ENCODE measurements around the gene OR1I1. TPM values are rescaled to one million over a fixed set of nuclear protein-coding genes. Genes with fewer than 3 reads are reported as not detected.
"Not testable (repeated sequence)": the region's sequence is repeated elsewhere in the genome, so short reads cannot be mapped to it uniquely, and the experiment has no call there.

Gene OR1I1
- total and polyA plus RNA-seq, 2 donors: 0.05 TPM; not detected in 1

DNA sequence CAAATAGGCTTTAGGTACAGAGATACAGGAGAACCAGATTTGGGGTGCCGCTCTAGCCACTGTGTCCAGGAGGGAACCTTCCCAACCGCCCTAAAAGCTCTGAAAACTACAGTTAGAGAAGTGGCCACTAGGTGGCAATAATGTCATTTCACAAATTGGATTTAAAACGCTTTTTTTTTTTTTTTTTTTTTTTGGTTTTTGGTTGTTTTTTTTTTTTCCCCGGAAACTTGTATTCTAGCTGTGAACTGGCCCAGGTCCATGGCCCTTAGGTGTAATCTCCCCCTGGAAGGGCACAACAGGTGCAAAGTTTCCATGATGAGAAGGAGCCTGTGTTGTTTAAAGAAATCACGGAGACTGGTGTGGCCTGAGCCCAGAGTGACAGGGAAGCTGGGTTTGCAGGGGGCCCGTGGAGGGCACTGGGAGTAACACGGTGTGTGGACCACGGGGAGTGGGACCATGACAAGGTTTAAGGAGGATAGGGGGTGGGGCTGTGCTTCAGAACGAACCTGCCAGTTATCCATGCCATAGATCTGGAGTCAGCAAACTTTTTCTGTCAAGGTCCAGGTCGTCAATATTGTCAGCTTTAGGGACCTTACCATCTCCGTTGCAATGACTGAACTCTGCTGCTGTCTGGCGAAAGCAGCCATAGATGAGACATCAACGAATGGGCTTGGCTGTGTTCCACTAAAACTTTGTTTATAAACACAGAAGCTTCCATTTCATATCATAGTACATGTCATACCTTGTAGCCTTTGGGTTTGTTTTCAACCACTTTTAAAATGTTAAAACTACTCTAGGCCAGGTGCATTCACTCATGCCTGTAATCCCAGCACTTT is 10.1 kb downstream of the OR1I1 start:
- Histone ChIP-seq H3K4me1 (ENCODE audit: control insufficient read depth in 2 of 2, insufficient read depth in 2 of 2, low read length in 2 of 2) (peaks cover 0 to 6% of the 10 kb centered on the region in 2 donors), H3K27ac (ENCODE audit: low read depth in 1 of 2, low read length in 1 of 2) (peak overlapping the region; percentile 1 to 2), H3K4me3 (ENCODE audit: low read length in 2 of 2) (no peak overlapping the region), H3K36me3 (ENCODE audit: control insufficient read depth in 2 of 2, insufficient read depth in 2 of 2, low read length in 1 of 2) (no peaks in the 10 kb centered on the region), H3K9me3 (ENCODE audit: control insufficient read depth in 2 of 2, insufficient read depth in 1 of 2, low read length in 1 of 2) (no peaks in the 10 kb centered on the region), H3K27me3 (ENCODE audit: control insufficient read depth in 2 of 2, insufficient read depth in 1 of 2, low read length in 1 of 2) (peaks cover 0 to 4% of the 10 kb centered on the region in 2 donors)
- DNase-seq (ENCODE audit: low read depth in 6 of 9, low spot score in 9 of 9): peak; percentile 38 to 88 (median 64)
- 36% methylated on average over 13 of the region's 13 CpGs for WGBS

DNA sequence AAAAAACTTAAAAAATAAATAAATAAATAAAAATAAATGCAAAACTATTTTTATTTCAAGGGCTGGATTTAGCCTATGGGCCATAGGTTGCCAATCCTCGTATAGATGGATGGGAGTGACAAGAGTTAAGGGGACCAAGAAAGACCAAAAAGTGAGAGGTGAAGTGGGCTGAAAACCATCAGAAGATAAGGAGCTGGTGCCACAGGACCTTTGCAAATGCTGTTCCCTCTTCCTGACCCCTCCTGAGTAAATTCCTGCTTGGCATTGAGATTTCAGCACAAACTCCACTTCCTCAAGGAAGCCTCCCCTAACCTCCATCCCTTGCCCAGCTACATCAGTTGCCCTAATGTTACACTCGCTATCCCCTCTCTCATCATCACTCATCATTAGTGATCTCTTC is 11.0 kb downstream of the OR1I1 start:
- no peak overlapping the region for H3K27ac ChIP-seq (ENCODE audit: low read depth in 1 of 2, low read length in 1 of 2)
- H3K27me3 ChIP-seq (ENCODE audit: control insufficient read depth in 2 of 2, insufficient read depth in 1 of 2, low read length in 1 of 2): no peaks in the 10 kb centered on the region
- no peaks in the 10 kb centered on the region for H3K9me3 ChIP-seq (ENCODE audit: control insufficient read depth in 2 of 2, insufficient read depth in 1 of 2, low read length in 1 of 2)
- 90% methylated on average over 2 of the region's 2 CpGs for WGBS
- H3K4me3 ChIP-seq (ENCODE audit: low read length in 2 of 2): no peak overlapping the region
- peaks cover 0 to 6% of the 10 kb centered on the region in 2 donors for H3K4me1 ChIP-seq (ENCODE audit: control insufficient read depth in 2 of 2, insufficient read depth in 2 of 2, low read length in 2 of 2)
- no peak for DNase-seq (ENCODE audit: low read depth in 6 of 9, low spot score in 9 of 9)
- H3K36me3 ChIP-seq (ENCODE audit: control insufficient read depth in 2 of 2, insufficient read depth in 2 of 2, low read length in 1 of 2): no peaks in the 10 kb centered on the region

DNA sequence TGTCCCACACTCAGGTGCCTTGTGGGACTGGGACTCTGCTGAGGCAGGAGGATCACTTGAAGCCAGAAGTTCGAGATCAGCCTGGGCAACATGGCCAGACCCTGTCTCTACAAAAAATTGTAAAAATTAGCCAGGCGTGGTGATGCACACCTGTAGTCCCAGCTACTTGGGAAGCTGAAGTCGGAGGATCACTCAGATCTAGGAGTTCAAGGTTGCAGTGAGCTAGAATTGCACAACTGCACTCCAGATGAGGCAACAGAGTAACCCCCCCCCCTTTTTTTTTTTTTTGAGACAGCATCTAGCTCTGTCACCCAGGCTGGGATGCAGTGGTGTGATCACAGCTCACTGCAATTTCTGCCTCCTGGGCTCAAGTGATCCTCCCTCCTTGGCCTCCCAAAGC is 14.2 kb downstream of the OR1I1 start:
- no peak for DNase-seq (ENCODE audit: low read depth in 6 of 9, low spot score in 9 of 9)
- no peaks in the 10 kb centered on the region for H3K36me3 ChIP-seq (ENCODE audit: control insufficient read depth in 2 of 2, insufficient read depth in 2 of 2, low read length in 1 of 2)
- H3K4me3 ChIP-seq (ENCODE audit: low read length in 2 of 2): no peak overlapping the region
- H3K4me1 ChIP-seq (ENCODE audit: control insufficient read depth in 2 of 2, insufficient read depth in 2 of 2, low read length in 2 of 2): peaks cover 0 to 6% of the 10 kb centered on the region in 2 donors
- 73% methylated on average over 3 of the region's 3 CpGs for WGBS
- no peaks in the 10 kb centered on the region for H3K27me3 ChIP-seq (ENCODE audit: control insufficient read depth in 2 of 2, insufficient read depth in 1 of 2, low read length in 1 of 2)
- H3K27ac ChIP-seq (ENCODE audit: low read depth in 1 of 2, low read length in 1 of 2): no peak overlapping the region
- H3K9me3 ChIP-seq (ENCODE audit: control insufficient read depth in 2 of 2, insufficient read depth in 1 of 2, low read length in 1 of 2): no peaks in the 10 kb centered on the region

DNA sequence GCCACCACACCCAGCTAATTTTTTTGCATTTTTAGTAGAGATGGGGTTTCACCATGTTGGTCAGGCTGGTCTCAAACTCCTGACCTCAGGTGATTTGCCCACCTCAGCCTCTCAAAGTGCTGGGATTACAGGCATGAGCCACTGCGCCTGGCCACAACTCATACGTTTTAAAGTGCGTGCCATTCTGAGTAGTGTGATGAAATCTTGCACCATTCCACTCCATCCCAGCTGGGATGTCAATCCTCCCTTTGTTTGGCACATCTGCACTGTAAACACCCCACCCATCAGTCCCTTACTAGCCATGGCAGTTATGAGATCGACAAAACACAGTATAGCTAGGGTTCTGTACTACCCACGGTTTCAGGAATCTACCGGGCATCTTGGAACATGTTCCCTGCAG is 16.0 kb downstream of the OR1I1 start:
- WGBS: 95% methylated on average over 6 of the region's 6 CpGs
- not testable (repeated sequence) for DNase-seq (ENCODE audit: low read depth in 6 of 9, low spot score in 9 of 9); H3K4me3 ChIP-seq (ENCODE audit: low read length in 2 of 2); H3K27me3 ChIP-seq (ENCODE audit: control insufficient read depth in 2 of 2, insufficient read depth in 1 of 2, low read length in 1 of 2); H3K36me3 ChIP-seq (ENCODE audit: control insufficient read depth in 2 of 2, insufficient read depth in 2 of 2, low read length in 1 of 2); H3K4me1 ChIP-seq (ENCODE audit: control insufficient read depth in 2 of 2, insufficient read depth in 2 of 2, low read length in 2 of 2); H3K27ac ChIP-seq (ENCODE audit: low read depth in 1 of 2, low read length in 1 of 2)
- peaks cover 0 to 15% of the 10 kb centered on the region in 2 donors for H3K9me3 ChIP-seq (ENCODE audit: control insufficient read depth in 2 of 2, insufficient read depth in 1 of 2, low read length in 1 of 2)

DNA sequence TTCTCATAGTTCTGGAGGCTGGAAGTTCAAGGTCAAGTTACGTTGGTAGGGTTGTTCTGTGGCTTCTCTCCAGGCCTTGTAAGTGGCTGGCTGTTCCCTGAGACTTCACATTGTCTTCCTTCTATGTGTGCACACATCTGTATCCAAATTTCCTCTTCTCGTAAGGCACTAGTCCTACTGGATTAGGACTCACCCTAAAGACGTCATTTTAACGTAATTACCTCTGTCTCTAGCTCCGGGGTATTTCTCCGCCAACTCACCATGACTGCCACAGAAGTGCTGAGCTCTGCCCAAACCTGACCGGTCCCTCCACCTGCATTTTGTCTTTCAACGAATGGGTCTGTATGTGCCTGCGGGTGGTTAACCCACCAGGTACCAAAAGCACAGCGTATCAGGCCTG is 16.4 kb downstream of the OR1I1 start:
- Histone ChIP-seq H3K27ac (ENCODE audit: low read depth in 1 of 2, low read length in 1 of 2) (no peak overlapping the region), H3K9me3 (ENCODE audit: control insufficient read depth in 2 of 2, insufficient read depth in 1 of 2, low read length in 1 of 2) (peaks cover 0 to 17% of the 10 kb centered on the region in 2 donors), H3K4me1 (ENCODE audit: control insufficient read depth in 2 of 2, insufficient read depth in 2 of 2, low read length in 2 of 2) (no peaks in the 10 kb centered on the region), H3K36me3 (ENCODE audit: control insufficient read depth in 2 of 2, insufficient read depth in 2 of 2, low read length in 1 of 2) (no peaks in the 10 kb centered on the region), H3K4me3 (ENCODE audit: low read length in 2 of 2) (no peak overlapping the region), H3K27me3 (ENCODE audit: control insufficient read depth in 2 of 2, insufficient read depth in 1 of 2, low read length in 1 of 2) (no peaks in the 10 kb centered on the region)
- WGBS: 96% methylated on average over 10 of the region's 10 CpGs
- DNase-seq (ENCODE audit: low read depth in 6 of 9, low spot score in 9 of 9): no peak

DNA sequence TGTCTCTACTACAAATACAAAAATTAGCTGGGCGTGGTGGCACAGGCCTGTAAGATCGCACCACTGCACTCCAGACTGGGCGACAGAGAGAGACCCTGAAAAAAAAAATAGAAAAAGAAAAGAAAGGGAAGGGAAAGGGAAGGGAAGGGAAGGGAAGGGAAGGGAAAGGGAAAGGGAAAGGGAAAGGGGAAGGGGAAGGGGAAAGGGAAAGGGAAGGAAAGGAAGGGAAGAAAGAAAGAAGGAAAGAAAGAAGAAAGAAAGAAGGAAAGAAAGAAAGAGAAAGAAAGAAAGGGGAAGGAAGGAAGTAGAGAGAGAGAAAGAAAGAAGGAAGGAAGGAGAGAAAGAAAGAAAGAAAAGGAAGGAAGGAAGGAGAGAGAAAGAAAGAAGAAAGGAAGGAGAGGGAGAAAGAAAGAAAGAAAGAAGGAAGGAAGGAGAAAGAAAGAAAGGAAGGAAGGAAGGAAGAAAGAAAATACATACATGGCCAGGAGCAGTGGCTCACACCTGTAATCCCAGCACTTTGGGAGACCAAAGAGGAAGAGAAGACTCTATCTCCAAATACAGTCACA is 17.1 kb downstream of the OR1I1 start:
- DNase-seq (ENCODE audit: low read depth in 6 of 9, low spot score in 9 of 9): no peak
- no peaks in the 10 kb centered on the region for H3K36me3 ChIP-seq (ENCODE audit: control insufficient read depth in 2 of 2, insufficient read depth in 2 of 2, low read length in 1 of 2)
- H3K27me3 ChIP-seq (ENCODE audit: control insufficient read depth in 2 of 2, insufficient read depth in 1 of 2, low read length in 1 of 2): no peaks in the 10 kb centered on the region
- H3K4me1 ChIP-seq (ENCODE audit: control insufficient read depth in 2 of 2, insufficient read depth in 2 of 2, low read length in 2 of 2): no peaks in the 10 kb centered on the region
- no peak overlapping the region for H3K27ac ChIP-seq (ENCODE audit: low read depth in 1 of 2, low read length in 1 of 2)
- peaks cover under 1 to 21% of the 10 kb centered on the region in 2 donors for H3K9me3 ChIP-seq (ENCODE audit: control insufficient read depth in 2 of 2, insufficient read depth in 1 of 2, low read length in 1 of 2)
- H3K4me3 ChIP-seq (ENCODE audit: low read length in 2 of 2): no peak overlapping the region
- 97% methylated on average over 3 of the region's 3 CpGs for WGBS

DNA sequence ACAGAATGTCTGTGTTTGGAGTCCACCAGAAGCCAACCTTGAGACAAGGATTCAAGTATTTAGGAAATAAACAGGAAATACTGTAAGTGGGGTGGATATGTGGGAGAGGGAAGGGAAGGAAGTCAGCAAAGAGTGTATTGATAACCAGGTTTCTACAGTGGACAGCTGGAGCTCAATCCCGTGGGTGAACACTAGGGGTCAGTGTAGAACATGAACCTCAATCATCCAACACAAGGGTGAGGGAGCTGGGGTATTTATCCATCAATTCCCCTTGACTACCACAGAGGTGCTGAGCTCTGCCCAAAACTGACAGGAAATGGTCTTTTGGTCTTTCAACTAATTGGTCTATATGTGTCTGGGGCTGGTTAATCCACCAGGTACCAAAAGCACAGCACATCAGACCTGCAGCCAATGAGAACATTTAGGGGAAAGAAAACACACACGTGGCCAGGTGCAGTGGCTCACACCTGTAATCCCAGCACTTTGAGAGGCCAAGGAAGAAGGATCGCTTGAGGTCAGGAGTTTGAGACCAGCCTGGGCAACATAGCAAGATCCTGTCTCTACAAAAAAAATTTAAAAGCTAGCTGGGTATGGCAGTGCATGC is 19.6 kb downstream of the OR1I1 start:
- WGBS: 64% methylated on average over 3 of the region's 3 CpGs
- H3K36me3 ChIP-seq (ENCODE audit: control insufficient read depth in 2 of 2, insufficient read depth in 2 of 2, low read length in 1 of 2): no peaks in the 10 kb centered on the region
- no peaks in the 10 kb centered on the region for H3K4me1 ChIP-seq (ENCODE audit: control insufficient read depth in 2 of 2, insufficient read depth in 2 of 2, low read length in 2 of 2)
- DNase-seq (ENCODE audit: low read depth in 6 of 9, low spot score in 9 of 9): peak in 4 of 9 donors; percentile 48 to 67 (median 54)
- no peak overlapping the region for H3K27ac ChIP-seq (ENCODE audit: low read depth in 1 of 2, low read length in 1 of 2)
- peaks cover 7 to 9% of the 10 kb centered on the region in 2 donors for H3K27me3 ChIP-seq (ENCODE audit: control insufficient read depth in 2 of 2, insufficient read depth in 1 of 2, low read length in 1 of 2)
- no peak overlapping the region for H3K4me3 ChIP-seq (ENCODE audit: low read length in 2 of 2)
- H3K9me3 ChIP-seq (ENCODE audit: control insufficient read depth in 2 of 2, insufficient read depth in 1 of 2, low read length in 1 of 2): peaks cover 1 to 21% of the 10 kb centered on the region in 2 donors

DNA sequence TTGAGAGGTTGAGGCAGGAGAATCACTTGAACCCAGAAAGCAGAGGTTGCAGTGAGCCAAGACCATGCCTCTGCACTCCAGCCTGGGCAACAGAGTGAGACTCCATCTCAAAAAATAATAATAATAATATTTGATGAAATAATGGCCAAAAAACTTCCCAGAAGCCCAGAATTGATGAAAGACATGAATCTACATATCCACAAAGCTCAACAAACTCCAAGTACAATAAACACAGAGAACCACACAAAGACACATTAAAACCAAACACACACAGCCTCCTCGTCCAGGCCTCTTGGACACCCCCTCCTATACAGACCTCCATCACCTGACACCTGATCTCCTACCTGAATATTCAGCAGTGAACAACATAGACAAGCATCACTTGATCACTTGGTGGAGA is 22.0 kb downstream of the OR1I1 start:
- peaks cover 0 to 18% of the 10 kb centered on the region in 2 donors for H3K4me1 ChIP-seq (ENCODE audit: control insufficient read depth in 2 of 2, insufficient read depth in 2 of 2, low read length in 2 of 2)
- H3K9me3 ChIP-seq (ENCODE audit: control insufficient read depth in 2 of 2, insufficient read depth in 1 of 2, low read length in 1 of 2): peaks cover 1 to 21% of the 10 kb centered on the region in 2 donors
- 83% methylated on average over 1 of the region's 1 CpG for WGBS
- no peak overlapping the region for H3K4me3 ChIP-seq (ENCODE audit: low read length in 2 of 2)
- no peaks in the 10 kb centered on the region for H3K36me3 ChIP-seq (ENCODE audit: control insufficient read depth in 2 of 2, insufficient read depth in 2 of 2, low read length in 1 of 2)
- no peak for DNase-seq (ENCODE audit: low read depth in 6 of 9, low spot score in 9 of 9)
- H3K27ac ChIP-seq (ENCODE audit: low read depth in 1 of 2, low read length in 1 of 2): no peak overlapping the region
- H3K27me3 ChIP-seq (ENCODE audit: control insufficient read depth in 2 of 2, insufficient read depth in 1 of 2, low read length in 1 of 2): peaks cover 26 to 33% of the 10 kb centered on the region in 2 donors

DNA sequence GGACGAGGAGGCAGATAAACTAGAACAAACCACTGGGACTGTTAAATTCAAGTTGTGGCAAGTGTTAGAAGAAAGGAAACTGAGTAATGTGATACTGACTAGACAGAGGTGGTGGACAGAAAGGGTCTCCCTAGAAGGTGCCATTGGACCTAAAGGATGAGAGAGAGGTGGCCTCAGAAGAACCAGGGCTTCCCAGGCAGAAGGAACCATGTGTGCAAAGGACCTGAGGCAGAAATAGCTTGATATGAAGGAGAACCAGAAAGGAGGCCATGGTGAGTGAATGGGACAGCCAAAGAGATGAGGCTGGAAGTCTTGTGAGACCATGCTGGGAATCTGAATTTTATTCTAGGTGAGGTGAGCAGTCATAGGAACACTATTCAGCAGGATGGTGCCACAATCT is 22.4 kb downstream of the OR1I1 start:
- Histone ChIP-seq H3K36me3 (ENCODE audit: control insufficient read depth in 2 of 2, insufficient read depth in 2 of 2, low read length in 1 of 2) (no peaks in the 10 kb centered on the region), H3K4me3 (ENCODE audit: low read length in 2 of 2) (no peak overlapping the region), H3K27me3 (ENCODE audit: control insufficient read depth in 2 of 2, insufficient read depth in 1 of 2, low read length in 1 of 2) (peaks cover 26 to 37% of the 10 kb centered on the region in 2 donors), H3K9me3 (ENCODE audit: control insufficient read depth in 2 of 2, insufficient read depth in 1 of 2, low read length in 1 of 2) (peaks cover 1 to 21% of the 10 kb centered on the region in 2 donors), H3K4me1 (ENCODE audit: control insufficient read depth in 2 of 2, insufficient read depth in 2 of 2, low read length in 2 of 2) (peaks cover 0 to 18% of the 10 kb centered on the region in 2 donors), H3K27ac (ENCODE audit: low read depth in 1 of 2, low read length in 1 of 2) (no peak overlapping the region)
- no peak for DNase-seq (ENCODE audit: low read depth in 6 of 9, low spot score in 9 of 9)
- WGBS: 91% methylated on average over 1 of the region's 1 CpG

All from thymus (tissue), 11 donors.